NCI-H748 (cell line): ENCODE data around the gene THSD4.

ENCODE experiments used
- DNase-seq: peaks from one replicate; lab custom pipeline; 2025; ENCODE audit not compliant: unreplicated experiment; lab: John Stamatoyannopoulos, UW

THSD4 gene

GRCh38 chr15:71114887-71115566 lies at the start of gene THSD4:
Gene THSD4, plus strand, starts transcription at chr15:71115471.
- peak; percentile 79 for DNase-seq

GRCh38 chr15:71066983-71067382 lies 48.3 kb upstream of the THSD4 start:
- no peak for DNase-seq

- no peak for DNase-seq
Measured at GRCh38 chr15:71069693-71070092, 45.6 kb upstream of the THSD4 start.

DNA sequence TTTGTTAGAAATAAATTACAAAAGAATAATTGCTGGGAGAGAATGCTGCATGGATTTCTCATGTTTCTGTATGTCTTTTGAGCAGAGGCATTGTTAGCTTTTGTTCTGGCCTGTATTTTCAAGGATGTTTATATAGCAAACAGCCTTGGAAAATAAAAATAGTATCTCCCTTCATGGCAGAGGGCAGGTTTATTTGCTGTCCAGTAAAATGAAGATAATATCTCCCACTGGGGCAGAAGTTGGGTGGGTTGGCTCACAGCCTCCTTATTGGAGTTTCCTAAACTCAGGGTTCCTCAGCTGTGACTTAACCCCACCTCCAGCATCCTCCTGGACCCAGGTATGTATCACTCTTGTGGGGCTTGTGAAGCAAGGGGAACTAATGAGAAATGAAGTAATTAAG lies 43.7 kb upstream of the THSD4 start:
- no peak for DNase-seq

- no peak for DNase-seq
Measured at GRCh38 chr15:71072423-71072822, 42.8 kb upstream of the THSD4 start.

DNA sequence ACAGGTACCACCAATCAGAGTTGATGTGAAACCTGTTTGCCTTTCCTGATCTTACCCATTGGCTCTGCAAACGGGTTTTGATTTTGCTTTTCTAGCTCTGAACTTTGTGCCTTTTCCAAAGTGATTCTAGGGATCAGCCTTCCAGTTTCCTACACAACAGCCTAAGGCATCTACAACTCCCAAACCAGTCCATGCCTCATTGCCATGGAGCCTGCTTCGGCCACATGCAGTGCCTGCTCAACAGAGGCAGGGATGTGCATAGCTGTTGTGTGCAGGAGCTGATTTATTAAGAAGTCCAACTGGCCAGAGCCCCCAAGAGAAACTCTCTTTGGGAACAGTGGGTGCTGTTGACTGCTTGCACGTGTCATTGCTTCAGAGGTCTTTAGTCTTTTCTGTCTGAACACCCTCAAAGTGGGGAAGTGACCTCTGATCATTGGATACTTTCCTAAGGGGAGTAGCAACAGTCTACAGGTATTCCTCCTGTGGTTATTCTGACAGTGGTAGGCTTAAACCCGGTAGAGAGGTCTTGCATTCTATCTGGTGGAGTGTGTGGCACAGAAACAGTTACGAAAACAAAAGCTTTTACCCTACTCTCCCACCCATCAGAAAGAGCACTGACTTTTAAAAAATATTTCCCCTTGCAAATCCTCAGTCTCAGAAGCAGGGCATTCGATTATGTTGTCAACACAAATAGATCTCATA lies 36.6 kb upstream of the THSD4 start:
- DNase-seq = no peak

GRCh38 chr15:71079208-71080044 lies 35.8 kb upstream of the THSD4 start:
- no peak for DNase-seq

- DNase-seq = no peak
Measured at GRCh38 chr15:71080166-71080565, 35.1 kb upstream of the THSD4 start.

GRCh38 chr15:71080705-71081104 lies 34.6 kb upstream of the THSD4 start:
- no peak for DNase-seq

DNA sequence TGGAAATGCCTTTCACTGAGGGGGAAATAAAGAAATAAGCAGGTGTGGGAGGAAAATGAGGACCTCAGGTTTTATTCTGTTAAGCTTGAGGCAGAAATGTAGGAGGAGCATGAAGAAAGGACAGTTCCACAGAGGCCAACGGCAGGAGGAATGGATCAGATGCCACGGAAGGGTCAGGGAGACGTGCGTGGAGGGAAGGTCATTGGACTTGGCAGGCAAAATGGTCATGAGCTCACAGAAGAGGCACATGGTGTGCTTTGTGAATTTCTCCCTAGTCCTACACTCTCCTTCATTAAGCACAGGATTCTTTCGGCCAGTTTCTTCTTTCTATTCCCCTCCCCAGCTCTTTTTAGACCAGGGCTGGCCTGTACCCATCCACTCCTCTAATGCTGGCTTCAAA lies 32.5 kb upstream of the THSD4 start:
- DNase-seq = no peak

DNA sequence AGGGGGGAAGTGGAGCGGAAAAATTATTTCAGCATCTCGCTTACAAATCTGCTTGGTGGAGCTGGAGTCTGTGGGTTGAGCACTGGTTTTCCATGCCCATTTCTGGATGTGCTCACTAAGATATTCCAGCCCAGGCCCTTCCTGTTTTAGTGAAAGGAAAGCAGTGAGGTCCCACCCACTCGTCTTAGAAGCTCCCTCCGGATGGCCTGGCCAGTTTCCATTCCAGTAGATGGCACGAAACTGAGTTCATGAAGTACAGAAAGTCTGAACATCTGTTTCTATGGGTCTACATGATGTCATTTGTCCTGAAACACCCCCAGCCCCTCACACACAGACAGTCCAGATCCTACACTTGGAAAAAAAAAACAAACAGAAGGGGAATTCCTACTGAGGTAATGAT lies 31.9 kb upstream of the THSD4 start:
- DNase-seq = no peak

GRCh38 chr15:71084264-71084663 lies 31.0 kb upstream of the THSD4 start:
- no peak for DNase-seq

DNA sequence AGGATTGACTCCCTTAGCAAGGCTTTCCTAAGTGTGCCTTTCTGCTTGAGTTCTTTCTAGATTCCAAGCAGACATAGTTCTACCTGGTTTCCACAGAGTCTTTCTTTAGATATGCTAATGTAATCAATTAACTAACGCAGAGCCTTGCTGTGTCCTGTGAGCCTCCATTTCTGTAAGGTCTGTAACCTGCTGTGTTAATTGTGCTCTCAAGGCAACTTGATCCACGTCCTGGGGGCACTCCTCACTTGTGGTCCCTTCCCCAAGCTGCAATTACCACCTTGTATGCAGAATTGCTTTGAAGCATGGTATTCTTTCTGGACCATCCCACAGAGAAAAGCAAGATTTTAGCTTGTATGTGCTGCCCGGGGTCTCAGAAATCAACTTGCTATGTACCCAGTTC lies 29.5 kb upstream of the THSD4 start:
- peak; percentile 26 for DNase-seq

DNA sequence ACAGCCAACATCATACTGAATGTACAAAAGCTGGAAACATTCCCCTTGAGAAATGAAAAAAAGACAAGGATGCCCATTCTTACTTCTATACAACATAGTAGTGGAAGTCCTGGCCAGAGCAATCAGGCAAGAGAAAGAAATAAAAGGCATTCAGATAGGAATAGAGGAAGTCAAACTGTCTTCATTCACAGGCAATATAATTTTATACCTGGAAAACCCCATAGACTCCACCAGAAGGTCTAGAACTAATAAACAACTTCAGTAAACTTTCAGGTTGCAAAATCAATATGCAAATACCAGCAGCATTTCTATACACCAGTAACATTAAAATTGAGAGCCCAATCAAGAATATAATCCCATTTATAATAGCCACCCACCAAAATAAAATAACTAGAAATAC lies 27.1 kb upstream of the THSD4 start:
- DNase-seq = no peak

GRCh38 chr15:71088683-71089082 lies 26.6 kb upstream of the THSD4 start:
- DNase-seq = no peak

- DNase-seq = no peak
Measured at GRCh38 chr15:71089801-71090200, 25.5 kb upstream of the THSD4 start.

DNA sequence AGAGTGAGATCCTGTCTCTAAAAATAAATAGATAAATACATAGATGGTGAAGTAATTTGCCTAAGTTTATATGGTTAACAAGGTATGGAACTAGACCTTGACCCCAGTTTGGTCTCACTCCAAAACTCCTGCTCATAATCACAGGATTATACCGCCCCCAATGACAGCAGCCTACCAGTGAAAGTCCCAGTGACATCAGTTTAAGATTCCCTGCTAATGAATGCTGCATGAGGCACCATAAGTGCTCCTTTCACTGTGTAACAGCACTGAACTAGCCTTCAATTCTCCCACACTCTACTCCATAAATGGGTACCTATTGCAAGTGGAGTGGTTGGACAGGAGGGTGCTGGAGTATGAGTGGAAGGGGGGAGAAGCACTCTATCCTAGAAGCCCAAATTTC lies 23.7 kb upstream of the THSD4 start:
- no peak for DNase-seq

- DNase-seq = no peak
Measured at GRCh38 chr15:71092056-71092600, 23.1 kb upstream of the THSD4 start.

GRCh38 chr15:71093054-71094024 lies 21.9 kb upstream of the THSD4 start:
- DNase-seq = peak; percentile 43

GRCh38 chr15:71094137-71094536 lies 21.1 kb upstream of the THSD4 start:
- DNase-seq = no peak
